ENCODE results near the gene IRF6.
A peak's percentile ranks its signal among the peaks of the same experiment; 100 is the strongest.

Gene IRF6

GRCh38 chr1:209748620-209749019 lies 57.3 kb downstream of the IRF6 start:
- no peak for DNase-seq (ENCODE audit: low read depth)
- no peak overlapping the region for H3K4me3 ChIP-seq (ENCODE audit: low read length)
- TF ChIP-seq, protein P1, sequence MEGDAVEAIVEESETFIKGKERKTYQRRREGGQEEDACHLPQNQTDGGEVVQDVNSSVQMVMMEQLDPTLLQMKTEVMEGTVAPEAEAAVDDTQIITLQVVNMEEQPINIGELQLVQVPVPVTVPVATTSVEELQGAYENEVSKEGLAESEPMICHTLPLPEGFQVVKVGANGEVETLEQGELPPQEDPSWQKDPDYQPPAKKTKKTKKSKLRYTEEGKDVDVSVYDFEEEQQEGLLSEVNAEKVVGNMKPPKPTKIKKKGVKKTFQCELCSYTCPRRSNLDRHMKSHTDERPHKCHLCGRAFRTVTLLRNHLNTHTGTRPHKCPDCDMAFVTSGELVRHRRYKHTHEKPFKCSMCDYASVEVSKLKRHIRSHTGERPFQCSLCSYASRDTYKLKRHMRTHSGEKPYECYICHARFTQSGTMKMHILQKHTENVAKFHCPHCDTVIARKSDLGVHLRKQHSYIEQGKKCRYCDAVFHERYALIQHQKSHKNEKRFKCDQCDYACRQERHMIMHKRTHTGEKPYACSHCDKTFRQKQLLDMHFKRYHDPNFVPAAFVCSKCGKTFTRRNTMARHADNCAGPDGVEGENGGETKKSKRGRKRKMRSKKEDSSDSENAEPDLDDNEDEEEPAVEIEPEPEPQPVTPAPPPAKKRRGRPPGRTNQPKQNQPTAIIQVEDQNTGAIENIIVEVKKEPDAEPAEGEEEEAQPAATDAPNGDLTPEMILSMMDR (conservative IDR thresholded peaks at IDR 0.05; ENCODE audit: low read depth, low read length) = no peak

GRCh38 chr1:209747580-209748262 lies 58.2 kb downstream of the IRF6 start:
- TF ChIP-seq, protein P1 (conservative IDR thresholded peaks at IDR 0.05; ENCODE audit: low read depth, low read length) = peak; percentile 69
- H3K4me3 ChIP-seq (ENCODE audit: low read length) = peak overlapping the region; percentile 15
- peak; percentile 83 for DNase-seq (ENCODE audit: low read depth)

GRCh38 chr1:209746451-209747165 lies 59.3 kb downstream of the IRF6 start:
- DNase-seq (ENCODE audit: low read depth) = no peak
- TF ChIP-seq, protein P1 (conservative IDR thresholded peaks at IDR 0.05; ENCODE audit: low read depth, low read length) = no peak
- no peak overlapping the region for H3K4me3 ChIP-seq (ENCODE audit: low read length)

GRCh38 chr1:209743145-209743482 lies 62.8 kb downstream of the IRF6 start:
- TF ChIP-seq, protein P1 (conservative IDR thresholded peaks at IDR 0.05; ENCODE audit: low read depth, low read length) = no peak
- DNase-seq (ENCODE audit: low read depth) = no peak
- H3K4me3 ChIP-seq (ENCODE audit: low read length) = no peak overlapping the region

- no peak overlapping the region for H3K4me3 ChIP-seq (ENCODE audit: low read length)
- no peak for DNase-seq (ENCODE audit: low read depth)
- TF ChIP-seq, protein P1 (conservative IDR thresholded peaks at IDR 0.05; ENCODE audit: low read depth, low read length) = no peak
Measured at GRCh38 chr1:209742409-209743144, 63.4 kb downstream of the IRF6 start.

- DNase-seq (ENCODE audit: low read depth) = no peak
- H3K4me3 ChIP-seq (ENCODE audit: low read length) = no peak overlapping the region
- TF ChIP-seq, protein P1 (conservative IDR thresholded peaks at IDR 0.05; ENCODE audit: low read depth, low read length) = no peak
Measured at GRCh38 chr1:209741889-209742288, 64.1 kb downstream of the IRF6 start.

All from retinal pigment epithelial cell (primary cell).